IPS-15b (cell line): ENCODE measurements around the gene VAV2.
"Not testable (repeated sequence)": the region's sequence is repeated elsewhere in the genome, so short reads cannot be mapped to it uniquely, and the experiment has no call there.

Experiments
- H3K27me3 ChIP-seq: one replicate; pipeline ENCODE4 v1.6.1; 2013; ENCODE audit warnings: low read length; ENCODE audit not compliant: control insufficient read depth, insufficient read depth
- H3K36me3 ChIP-seq: one replicate; pipeline ENCODE4 v1.6.1; 2013; ENCODE audit warnings: low read length; ENCODE audit not compliant: control insufficient read depth, insufficient read depth
- H3K4me1 ChIP-seq: one replicate; pipeline ENCODE4 v1.6.1; 2013; ENCODE audit warnings: mild to moderate bottlenecking, low read length; ENCODE audit not compliant: control insufficient read depth, insufficient read depth
- H3K4me3 ChIP-seq: one replicate; pipeline ENCODE4 v1.5.1; 2013; ENCODE audit warnings: low read depth, low read length
- H3K9ac ChIP-seq: one replicate; pipeline ENCODE4 v1.6.1; 2013; ENCODE audit warnings: low read depth, mild to moderate bottlenecking, low read length
- H3K9me3 ChIP-seq: one replicate; pipeline ENCODE4 v1.6.1; 2013; ENCODE audit warnings: mild to moderate bottlenecking, low read length; ENCODE audit not compliant: control insufficient read depth, insufficient read depth

Gene VAV2

DNA sequence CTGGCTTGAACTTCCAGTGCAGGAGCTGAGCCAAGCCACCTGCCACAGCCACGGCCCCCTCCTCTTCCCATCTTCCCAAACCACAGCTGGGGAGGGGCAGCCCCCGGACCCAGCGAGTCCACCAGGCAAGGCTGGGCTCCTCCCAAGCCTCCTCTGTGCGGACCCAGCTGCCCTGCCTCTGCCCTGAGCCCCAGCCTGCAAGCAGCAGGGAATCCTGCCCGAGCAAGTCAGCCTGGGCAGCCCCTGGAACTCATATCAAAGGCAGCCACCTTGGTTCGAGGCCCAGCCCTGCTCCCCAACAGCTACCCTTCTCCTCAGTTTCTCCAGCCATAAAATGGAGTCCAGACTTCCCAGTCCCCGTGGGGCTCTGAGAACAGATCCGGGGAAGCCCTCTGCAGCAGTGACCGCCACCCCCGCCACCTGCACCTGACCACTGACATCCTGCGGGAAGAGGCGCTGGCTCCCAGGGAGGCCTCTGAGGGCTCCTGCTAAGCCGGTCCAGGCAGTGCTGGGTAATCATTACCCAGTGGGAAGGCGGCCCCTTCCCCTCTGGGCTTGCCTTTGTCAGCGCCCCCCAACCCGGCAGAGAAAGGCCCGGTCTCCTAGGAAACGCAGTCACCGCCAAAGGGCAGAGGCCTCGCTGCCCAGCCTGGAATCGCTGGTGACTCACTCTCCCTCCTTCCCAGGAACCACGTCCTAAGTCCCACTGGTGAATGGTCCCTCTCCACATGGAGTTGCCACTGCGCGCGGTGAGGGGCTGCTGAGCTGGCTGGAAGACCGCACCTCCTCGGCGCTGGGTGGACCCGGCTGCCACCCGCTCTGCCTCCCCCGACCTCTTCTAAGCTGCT, 1.5 kb downstream of the VAV2 start:
- Histone ChIP-seq H3K4me3 (peak overlapping the region; percentile 76), H3K27me3 (no peaks in the 10 kb centered on the region), H3K9me3 (no peaks in the 10 kb centered on the region), H3K4me1 (peaks cover 2% of the 10 kb centered on the region), H3K9ac (peak overlapping the region; percentile 65), H3K36me3 (no peaks in the 10 kb centered on the region)

DNA sequence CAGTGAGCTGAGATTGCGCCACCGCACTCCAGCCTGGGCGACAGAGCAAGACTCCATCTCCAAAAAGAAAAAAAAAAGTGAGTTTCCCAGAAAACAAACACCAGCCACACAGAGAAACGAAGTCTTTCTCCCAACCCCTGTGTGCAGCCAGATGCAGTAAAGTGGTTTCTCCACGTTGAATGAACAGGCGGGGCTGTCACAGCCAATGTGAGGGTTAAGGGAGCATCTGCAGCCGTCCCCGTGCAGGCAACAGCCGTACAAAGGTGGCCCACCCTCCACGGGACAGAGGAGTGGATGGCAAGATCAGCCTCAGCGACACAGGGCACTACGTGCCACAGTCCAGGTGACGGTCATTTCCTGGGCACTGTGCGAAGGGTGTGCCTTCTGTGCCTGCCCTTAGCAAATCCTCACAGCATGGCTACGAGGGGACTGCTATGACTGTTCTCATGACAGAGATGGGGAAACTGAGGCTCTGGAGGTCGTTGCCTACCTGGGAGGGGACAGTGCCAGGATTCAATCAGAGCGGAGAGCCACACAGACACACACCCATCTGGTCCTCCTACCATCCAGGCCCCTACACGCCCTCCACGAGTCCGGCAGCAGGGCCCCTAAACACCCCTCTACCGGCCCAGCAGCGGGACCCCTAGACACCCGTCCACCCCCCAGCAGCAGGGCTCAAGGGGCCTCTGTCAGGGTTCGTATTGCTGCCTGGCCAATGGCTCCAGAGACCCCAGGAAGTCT, 2.3 kb downstream of the VAV2 start:
- peak overlapping the region; percentile 65 for H3K9ac ChIP-seq
- H3K4me3 ChIP-seq, result no peak overlapping the region
- peaks cover 2% of the 10 kb centered on the region for H3K4me1 ChIP-seq

DNA sequence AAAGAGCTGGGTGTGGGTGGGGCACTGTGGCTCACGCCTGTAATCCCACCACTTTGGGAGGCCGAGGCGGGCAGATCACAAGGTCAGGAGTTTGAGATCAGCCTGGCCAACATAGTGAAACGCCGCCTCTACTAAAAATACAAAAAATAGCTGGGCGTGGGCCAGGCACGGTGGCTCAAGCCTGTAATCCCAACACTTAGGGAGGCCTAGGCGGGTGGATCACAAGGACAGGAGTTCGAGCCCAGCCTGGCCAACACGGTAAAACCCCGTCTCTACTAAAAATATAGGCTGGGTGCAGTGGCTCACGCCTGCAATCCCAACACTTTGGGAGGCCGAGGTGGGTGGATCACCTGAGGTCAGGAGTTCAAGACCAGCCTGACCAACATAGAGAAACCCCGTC, 3.4 kb downstream of the VAV2 start:
- H3K4me3 ChIP-seq, H3K27me3 ChIP-seq, H3K9ac ChIP-seq, H3K9me3 ChIP-seq, H3K4me1 ChIP-seq, H3K36me3 ChIP-seq: not testable (repeated sequence)

More for the DNA sequence above, 2.3 kb downstream of the VAV2 start:
- Histone ChIP-seq H3K36me3 (no peaks in the 10 kb centered on the region), H3K9me3 (no peaks in the 10 kb centered on the region), H3K27me3 (no peaks in the 10 kb centered on the region)

DNA sequence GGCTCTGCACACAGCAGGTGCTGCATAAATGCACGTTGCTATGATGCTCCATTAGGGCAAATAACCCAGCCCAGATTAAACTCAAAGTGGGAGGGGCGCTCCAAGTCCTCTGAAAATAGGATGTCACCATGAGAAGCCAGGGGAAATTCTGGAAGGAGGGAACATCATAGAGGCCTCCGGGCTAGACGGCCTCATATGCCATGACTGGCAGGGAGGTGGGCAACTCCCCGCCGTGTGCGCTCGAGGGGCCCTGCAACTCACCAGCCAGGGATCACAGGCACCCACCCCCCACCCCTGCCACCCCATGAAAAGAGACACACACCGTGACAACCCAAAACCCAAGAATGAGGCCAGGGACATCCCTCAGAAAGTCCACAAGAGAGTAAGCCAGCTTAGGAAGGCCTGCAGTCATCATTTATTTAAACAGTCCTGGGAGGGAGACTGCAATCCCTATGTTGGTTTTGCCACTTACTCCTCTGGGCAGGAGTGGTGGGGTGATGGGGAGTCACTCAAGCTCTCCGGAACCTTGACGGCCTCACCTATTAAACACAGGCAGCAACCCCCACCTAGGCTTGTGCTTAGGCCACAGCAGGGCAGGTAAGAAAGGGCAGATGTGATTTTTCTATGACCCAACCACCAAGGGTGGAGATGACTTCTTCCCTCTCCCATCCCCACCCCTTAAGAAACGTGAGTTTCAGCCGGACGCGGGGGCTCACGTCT, 4.0 kb downstream of the VAV2 start:
- H3K9me3 ChIP-seq, result no peaks in the 10 kb centered on the region
- peaks cover 2% of the 10 kb centered on the region for H3K4me1 ChIP-seq
- H3K27me3 ChIP-seq, result no peaks in the 10 kb centered on the region
- H3K36me3 ChIP-seq, result no peaks in the 10 kb centered on the region
- H3K4me3 ChIP-seq, result no peak overlapping the region
- H3K9ac ChIP-seq, result peak overlapping the region; percentile 24

DNA sequence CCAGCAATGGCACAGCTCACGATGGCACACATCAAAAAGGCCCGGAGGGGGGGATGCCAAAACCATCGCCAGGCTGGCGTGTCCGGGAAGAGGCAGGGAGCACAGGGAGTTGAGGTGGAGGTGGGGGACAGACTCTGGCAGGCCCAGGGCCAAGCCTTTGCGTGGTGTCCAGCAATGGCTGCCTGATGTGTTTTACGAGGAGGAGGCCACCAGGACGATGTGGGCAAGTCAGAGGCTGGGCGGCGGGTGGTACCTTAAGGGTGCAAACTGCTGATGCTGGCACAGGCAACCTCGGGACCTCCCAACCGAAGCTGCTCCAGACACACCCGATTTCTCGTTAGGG, 4.7 kb downstream of the VAV2 start:
- Histone ChIP-seq H3K4me3 (no peak overlapping the region), H3K27me3 (no peaks in the 10 kb centered on the region), H3K9ac (no peak overlapping the region), H3K9me3 (no peaks in the 10 kb centered on the region), H3K36me3 (no peaks in the 10 kb centered on the region), H3K4me1 (peaks cover 2% of the 10 kb centered on the region)

DNA sequence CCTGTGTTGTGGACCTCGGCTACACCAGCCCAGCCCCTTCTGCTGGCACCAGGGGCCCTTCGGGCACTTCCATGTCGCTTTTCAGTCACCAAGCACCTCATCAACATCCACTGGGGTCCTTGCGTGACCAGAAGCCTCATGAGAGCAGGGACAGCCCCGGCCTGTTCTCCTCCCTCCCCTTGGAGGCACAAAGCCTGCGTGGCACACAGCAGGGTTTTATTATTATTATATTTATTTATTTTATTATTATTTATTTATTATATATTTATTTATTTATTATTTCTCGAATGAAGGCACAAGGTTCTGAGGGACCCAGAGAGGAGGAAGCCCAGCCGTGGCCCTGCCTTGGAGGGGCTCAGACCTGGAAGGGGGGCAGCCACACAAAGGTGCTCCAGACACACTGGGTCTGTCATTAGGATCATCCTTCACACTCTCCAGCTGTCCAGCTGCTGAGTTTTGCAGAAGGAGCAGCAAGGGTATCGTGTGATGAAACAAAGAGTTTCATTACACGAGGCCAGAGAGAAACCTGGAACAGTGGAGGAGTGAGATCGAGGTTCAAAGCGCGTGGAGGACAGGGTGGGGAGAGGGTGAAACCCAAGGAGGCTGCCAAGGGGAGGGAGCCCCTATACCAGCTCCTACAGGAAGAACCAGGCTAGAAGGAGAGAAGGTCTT, 5.2 kb downstream of the VAV2 start:
- Histone ChIP-seq H3K36me3 (peaks cover 2% of the 10 kb centered on the region), H3K9me3 (no peaks in the 10 kb centered on the region), H3K4me1 (peaks cover 2% of the 10 kb centered on the region), H3K27me3 (no peaks in the 10 kb centered on the region), H3K4me3 (no peak overlapping the region), H3K9ac (no peak overlapping the region)

DNA sequence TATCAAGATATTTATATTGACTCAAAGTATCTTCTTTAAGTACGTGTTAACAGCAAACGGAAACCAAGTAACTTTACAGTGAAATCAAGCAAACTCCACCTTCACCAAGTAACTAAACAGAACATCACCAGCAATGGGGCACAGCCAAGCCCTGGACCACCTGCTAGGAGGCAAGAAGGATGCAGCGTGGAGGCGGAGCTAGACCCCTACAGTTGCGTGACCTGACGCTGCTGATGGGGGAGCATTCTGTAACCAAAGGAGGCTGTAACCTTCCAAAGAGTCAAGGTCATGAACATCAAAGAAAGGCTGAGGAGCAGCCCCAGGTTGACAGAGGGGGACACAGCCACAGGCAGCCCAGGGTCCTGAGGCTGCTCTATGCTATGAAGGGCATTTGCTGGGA, 6.1 kb downstream of the VAV2 start:
- H3K9me3 ChIP-seq, result no peaks in the 10 kb centered on the region
- H3K4me3 ChIP-seq, result no peak overlapping the region
- peaks cover 3% of the 10 kb centered on the region for H3K36me3 ChIP-seq
- H3K4me1 ChIP-seq, result peaks cover 2% of the 10 kb centered on the region
- no peaks in the 10 kb centered on the region for H3K27me3 ChIP-seq
- H3K9ac ChIP-seq, result no peak overlapping the region

DNA sequence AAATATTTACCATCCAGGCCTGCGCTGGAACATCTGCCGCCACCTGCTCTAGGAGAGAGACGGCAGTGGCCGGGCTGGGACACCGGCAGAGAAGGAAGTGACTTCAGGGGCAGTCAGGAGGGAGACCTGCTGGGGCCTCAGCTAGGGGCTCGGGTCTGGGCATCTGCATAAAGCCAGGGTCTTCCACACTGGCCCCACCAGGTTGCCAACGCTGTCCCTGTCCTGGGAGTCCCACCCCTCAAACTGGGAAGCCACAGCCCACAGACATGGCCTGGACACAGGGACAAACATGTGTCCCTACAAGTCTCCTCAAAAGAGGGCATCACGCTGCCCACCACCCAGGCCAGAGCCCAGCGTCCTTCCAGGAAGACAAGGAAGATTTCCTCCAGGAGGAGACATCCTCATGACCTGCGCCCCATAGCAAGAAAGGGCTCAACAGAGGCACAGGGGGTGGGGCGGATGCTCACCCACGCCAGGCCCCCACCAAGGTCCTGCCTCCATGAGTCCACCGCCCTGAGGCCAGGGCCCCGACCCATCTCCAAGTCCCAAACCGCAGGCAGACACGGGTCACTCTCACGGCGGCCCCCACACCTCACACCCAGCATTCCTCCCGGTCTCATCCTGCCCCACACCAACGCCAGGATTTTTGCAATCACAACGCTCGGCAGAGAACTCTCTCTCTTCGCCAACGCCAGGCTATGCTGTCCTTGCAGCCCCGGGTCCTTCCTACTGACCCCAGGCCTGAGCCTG, 9.0 kb downstream of the VAV2 start:
- Histone ChIP-seq H3K9ac (no peak overlapping the region), H3K4me3 (no peak overlapping the region), H3K36me3 (peaks cover 3% of the 10 kb centered on the region)

DNA sequence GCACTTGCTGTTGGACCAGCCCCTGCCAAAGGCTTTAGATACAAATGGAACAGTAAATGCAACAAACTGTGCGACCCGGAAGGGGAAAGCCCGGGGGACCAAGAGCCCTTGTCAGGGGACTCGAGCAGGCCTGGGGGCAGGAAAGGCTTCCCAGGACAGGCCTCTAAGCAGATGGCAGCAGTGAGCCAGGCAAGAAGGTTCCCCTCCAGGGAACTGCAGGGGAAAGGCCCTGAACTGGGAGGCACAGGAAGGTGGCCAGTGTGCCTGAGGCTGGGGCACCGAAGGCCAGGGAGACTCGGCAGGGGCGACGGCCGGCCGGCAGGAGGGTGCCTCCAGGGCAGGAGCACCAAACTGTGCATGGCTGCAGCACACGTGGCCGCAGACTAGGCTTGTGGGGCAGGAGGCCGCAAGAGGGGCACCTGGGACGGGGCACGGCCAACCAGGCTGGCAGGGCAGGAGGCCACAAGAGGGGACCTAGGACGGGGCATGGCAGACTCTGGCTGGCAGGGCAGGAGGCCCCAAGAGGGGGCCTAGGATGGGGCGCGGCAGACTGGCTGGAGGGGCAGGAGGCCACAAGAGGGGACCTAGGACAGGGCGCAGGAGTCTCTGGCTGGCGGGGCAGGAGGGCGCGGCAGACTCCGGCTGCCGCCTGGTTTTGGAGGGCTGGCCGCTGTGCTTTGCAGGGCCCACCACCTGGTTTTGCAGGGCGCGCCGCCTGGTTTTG, 10.0 kb downstream of the VAV2 start:
- no peaks in the 10 kb centered on the region for H3K4me1 ChIP-seq
- H3K9me3 ChIP-seq, result no peaks in the 10 kb centered on the region
- H3K4me3 ChIP-seq, result no peak overlapping the region
- H3K36me3 ChIP-seq, result peaks cover 10% of the 10 kb centered on the region
- no peaks in the 10 kb centered on the region for H3K27me3 ChIP-seq
- H3K9ac ChIP-seq, result no peak overlapping the region

More for the DNA sequence above, 9.0 kb downstream of the VAV2 start:
- Histone ChIP-seq H3K27me3 (no peaks in the 10 kb centered on the region), H3K9me3 (no peaks in the 10 kb centered on the region), H3K4me1 (peaks cover under 1% of the 10 kb centered on the region)

DNA sequence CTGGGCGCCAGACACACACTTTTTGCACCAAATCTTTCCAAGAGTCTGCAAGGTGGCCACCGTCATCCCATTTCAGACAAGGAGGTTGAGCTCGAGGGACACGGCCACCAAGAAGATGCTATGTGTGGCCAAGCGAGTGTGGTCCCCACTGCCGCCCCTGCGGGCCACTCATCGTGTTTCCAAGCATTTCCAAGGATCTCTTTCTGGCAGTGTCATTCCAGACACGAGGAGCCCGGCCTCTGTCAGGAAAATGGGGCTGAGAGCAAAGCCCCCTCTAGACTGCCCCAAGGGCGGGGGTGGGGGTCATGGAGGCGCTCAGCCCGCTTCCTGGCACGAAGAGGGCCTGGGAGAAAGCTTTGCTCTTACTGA, 10.6 kb downstream of the VAV2 start:
- Histone ChIP-seq H3K9me3 (no peaks in the 10 kb centered on the region), H3K4me3 (no peak overlapping the region), H3K9ac (no peak overlapping the region), H3K4me1 (no peaks in the 10 kb centered on the region), H3K36me3 (peaks cover 10% of the 10 kb centered on the region), H3K27me3 (no peaks in the 10 kb centered on the region)
